ENCODE data around the gene FOXP1. TPM values are rescaled to one million over a fixed set of nuclear protein-coding genes. Genes with fewer than 3 reads are reported as not detected.

FOXP1 gene
- total RNA-seq, 1 donor from 2014 or later = 137 TPM

DNA sequence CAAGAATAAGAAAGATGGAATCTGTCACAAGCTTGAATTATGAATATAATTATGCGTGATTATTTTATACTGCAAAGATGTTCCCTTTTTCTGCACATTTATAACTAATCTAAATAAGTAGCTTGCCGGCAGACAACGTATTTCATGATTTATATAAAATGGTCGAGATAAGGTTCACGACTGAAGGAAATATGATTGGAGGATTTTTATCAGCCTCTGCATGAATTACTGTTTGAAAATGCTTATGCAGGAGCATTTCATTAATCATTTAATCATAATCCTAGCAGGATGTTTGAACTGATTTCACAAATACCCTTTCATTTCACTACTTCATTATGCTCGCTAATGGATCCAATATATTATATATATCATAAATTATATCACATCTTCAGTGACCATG is 580.0 kb downstream of the FOXP1 start:
- ATAC-seq (no peak), DNase-seq (ENCODE audit: low spot score) (no peak)
- intact Hi-C loops (cut with DNase I) = no loop called here

DNA sequence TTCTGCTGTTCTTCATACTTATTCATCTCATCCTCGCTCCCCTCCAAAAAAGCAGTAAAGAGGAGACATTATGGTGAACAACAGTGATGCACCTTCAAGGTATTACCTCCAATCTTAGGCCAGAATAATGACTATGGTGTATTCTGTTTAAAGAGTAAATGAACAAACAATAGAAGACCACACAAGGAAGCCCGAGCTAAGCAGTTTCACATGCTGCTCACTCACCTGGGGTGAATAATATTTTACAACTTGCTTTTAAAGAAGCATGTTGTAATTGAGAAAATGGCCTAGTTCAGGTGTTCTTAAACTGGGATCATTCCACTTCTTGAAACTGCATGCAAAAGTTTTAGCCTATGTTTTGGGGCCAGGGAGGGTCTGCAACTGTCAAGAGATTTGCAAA is 581.2 kb downstream of the FOXP1 start:
- DNase-seq (ENCODE audit: low spot score) (no peak), ATAC-seq (no peak)
- intact Hi-C loops (cut with DNase I) = no loop called here

DNA sequence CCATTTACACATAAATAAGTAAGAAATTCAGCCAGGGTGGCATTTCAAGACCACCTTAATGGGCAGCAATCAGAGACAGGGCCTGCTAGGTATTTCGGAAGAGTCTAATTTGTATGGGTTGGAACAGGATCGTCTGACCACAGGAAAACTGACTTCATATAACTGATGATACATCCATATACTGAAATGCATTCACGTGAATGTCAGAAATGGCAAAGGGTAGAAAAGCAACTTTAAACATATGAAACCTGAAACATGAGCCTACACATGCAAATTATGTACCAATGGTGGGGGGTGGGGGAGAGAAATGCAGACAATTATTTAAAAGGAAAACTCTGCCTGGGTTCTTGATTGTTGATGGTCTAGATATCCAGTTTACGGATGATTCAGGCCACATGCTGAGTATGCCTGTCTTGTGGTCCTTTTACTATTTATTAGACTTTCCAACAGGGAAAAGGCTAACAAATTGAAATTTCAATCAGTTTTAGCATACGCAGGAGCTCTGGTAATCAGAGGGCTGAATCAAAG is 582.2 kb downstream of the FOXP1 start:
- intact Hi-C loops (cut with DNase I) = no loop called here
- DNase-seq (ENCODE audit: low spot score) = no peak
- ATAC-seq = no peak

GRCh38 chr3:71000483-71000882 is 583.0 kb downstream of the FOXP1 start:
- no peak for ATAC-seq
- intact Hi-C loops (cut with DNase I) = no loop called here

GRCh38 chr3:70999730-71000129 is 583.8 kb downstream of the FOXP1 start:
- no peak for DNase-seq (ENCODE audit: low spot score)
- intact Hi-C loops (cut with DNase I) = loop anchor here (10.0 kb wide), 1 partner anchor 1825 kb away; no protein-coding TSS in a partner anchor
- peak; percentile 64 for ATAC-seq

More at GRCh38 chr3:71000483-71000882, 583.0 kb downstream of the FOXP1 start:
- no peak for DNase-seq (ENCODE audit: low spot score)

DNA sequence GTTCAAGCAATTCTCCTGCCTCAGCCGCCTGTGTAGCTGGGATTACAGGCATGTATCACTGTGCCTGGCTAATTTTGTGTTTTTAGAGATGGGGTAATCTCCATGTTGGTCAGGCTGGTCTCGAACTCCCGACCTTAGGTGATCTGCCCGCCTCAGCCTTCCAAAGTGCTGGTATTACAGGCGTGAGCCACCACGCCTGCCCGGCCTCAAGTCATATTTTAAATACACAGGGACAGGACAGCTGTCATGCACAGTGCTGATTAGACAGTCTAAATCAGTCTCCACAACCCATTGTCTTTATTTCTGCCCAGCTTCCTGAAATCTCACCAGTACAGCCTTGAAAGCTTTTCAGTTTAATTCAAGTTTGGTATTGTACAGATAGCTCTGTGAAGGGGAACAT is 587.4 kb downstream of the FOXP1 start:
- DNase-seq (ENCODE audit: low spot score) = no peak
- intact Hi-C loops (cut with DNase I) = loop anchor here (10.0 kb wide), 1 partner anchor 1821 kb away; no protein-coding TSS in a partner anchor
- no peak for ATAC-seq

DNA sequence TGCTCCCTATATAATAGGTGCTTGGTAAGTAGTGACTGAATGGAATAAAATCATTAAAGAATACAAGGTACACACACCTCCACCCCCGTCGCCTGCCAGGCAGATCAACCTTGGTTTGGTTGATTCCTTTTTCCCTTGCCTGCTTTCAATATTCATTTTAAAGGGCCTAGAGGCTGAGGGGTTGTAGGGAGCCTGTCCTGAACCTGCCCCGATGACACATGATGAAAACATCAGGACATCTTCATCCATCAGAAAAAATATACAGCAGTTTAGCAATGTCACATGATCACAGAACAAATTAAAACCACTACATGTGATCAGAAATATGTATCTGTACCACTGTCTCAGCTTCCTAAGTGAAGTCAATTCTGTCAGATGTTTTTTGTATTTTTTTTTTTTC is 588.9 kb downstream of the FOXP1 start:
- intact Hi-C loops (cut with DNase I) = loop anchor here (10.0 kb wide), 1 partner anchor 1820 kb away; no protein-coding TSS in a partner anchor
- DNase-seq (ENCODE audit: low spot score) (no peak), ATAC-seq (no peak)

DNA sequence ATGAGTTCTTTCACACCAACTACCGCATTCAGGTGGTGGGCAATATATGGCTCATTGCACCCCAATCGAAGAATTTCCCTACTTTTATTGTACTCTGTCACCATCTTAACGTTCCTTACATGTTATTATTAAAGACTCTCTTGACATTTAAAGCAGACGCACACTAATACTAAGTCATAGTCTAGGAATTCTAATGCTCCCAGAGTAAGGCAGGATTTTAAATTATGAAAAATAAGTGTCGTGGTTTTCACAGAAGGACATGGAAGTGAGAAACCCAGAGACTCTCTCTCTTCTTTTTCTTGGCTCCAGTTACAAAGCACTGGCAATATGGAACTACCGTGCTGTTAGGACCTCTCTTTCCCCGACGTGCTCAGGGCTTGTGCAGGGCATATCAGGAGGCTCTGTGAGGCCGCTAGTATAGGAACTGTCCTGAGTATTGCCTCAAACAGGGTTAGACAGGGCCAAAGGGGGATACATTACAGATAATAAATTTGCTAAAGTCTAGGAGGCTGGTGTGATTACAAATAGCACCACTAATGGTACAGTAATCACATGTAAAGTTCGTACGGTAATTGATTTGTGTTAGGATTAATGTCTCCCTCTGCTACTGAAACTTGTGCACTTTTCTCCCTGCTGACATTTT is 590.8 kb downstream of the FOXP1 start:
- DNase-seq (ENCODE audit: low spot score) (no peak), ATAC-seq (no peak)
- intact Hi-C loops (cut with DNase I) = loop anchor here (10.0 kb wide), 1 partner anchor 1818 kb away; no protein-coding TSS in a partner anchor

DNA sequence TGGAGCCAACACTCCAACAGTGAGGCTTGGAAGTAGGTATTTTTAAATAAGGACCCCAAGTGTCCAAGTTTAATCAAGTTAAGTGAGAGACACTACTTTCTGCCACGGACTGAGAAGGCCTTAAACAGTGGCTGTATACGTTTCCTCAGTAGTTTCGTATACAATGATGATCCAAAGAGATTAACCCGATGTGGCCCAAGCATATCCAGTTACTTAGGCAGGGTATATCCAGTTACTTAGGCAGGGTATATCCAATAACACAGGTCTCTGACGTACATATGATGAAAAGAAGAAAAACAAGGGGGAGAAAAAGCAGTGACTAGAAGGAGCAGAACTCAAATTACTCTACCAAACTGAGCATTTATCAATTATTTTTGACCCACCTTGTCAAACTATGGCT is 591.4 kb downstream of the FOXP1 start:
- no peak for ATAC-seq
- no peak for DNase-seq (ENCODE audit: low spot score)
- intact Hi-C loops (cut with DNase I) = loop anchor here (10.0 kb wide), 1 partner anchor 1817 kb away; no protein-coding TSS in a partner anchor

DNA sequence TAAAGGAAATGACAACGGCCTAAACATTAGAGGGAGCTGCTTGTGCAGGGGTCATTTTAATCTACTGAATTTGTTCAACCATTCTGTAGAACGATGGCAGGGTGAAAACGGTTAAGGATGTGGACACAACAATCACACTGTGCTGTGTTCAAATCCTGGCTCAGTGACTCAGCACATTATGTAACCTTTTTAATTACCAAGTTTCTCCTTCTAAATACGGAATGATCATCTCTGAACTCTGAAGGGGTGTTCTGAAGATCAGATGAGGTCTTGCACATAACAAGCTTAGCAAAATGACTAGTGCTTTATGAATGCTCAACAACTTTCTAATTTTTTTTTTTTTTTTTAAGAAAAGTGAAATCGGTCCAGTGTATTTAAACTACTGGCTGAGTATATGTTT is 592.8 kb downstream of the FOXP1 start:
- intact Hi-C loops (cut with DNase I) = loop anchor here (10.0 kb wide), 1 partner anchor 1816 kb away; no protein-coding TSS in a partner anchor
- no peak for ATAC-seq

GRCh38 chr3:70990185-70990584 is 593.3 kb downstream of the FOXP1 start:
- intact Hi-C loops (cut with DNase I) = loop anchor here (10.0 kb wide), 1 partner anchor 1815 kb away; no protein-coding TSS in a partner anchor
- DNase-seq (ENCODE audit: low spot score) (no peak), ATAC-seq (no peak)

More for the DNA sequence above, 592.8 kb downstream of the FOXP1 start:
- DNase-seq (ENCODE audit: low spot score) = no peak

- intact Hi-C loops (cut with DNase I) = no loop called here
- peak; percentile 51 for ATAC-seq
- DNase-seq (ENCODE audit: low spot score) = no peak
Measured at GRCh38 chr3:70989174-70989573, 594.4 kb downstream of the FOXP1 start.

GRCh38 chr3:70988111-70988510 is 595.4 kb downstream of the FOXP1 start:
- intact Hi-C loops (cut with DNase I) = no loop called here
- DNase-seq (ENCODE audit: low spot score) = no peak
- no peak for ATAC-seq

- ATAC-seq = no peak
- DNase-seq (ENCODE audit: low spot score) = no peak
- intact Hi-C loops (cut with DNase I) = no loop called here
Measured at GRCh38 chr3:70985572-70985971, 598.0 kb downstream of the FOXP1 start.

GRCh38 chr3:70984776-70985482 is 598.6 kb downstream of the FOXP1 start:
- no peak for DNase-seq (ENCODE audit: low spot score)
- intact Hi-C loops (cut with DNase I) = no loop called here
- ATAC-seq = no peak

DNA sequence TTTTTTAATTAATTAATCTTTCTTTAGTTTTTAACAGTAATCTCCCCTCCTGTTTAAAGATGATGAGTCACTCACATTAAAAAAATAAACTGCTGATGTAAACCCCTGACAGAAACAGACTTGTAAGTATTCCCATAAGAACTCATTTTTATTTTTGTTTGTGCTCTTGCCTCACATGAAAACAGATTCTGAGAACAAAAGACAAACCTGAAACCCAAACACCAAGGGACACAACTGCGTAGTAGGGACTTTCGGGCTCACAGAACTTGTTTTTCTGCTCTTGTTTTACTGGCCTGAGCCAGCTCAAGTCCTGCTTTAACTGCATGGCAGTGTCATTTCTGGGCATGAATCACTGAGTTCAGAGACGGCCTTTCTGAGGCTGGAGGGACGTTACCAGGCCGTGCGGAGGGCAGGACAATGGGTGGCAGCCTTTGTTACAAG is 600.8 kb downstream of the FOXP1 start:
- intact Hi-C loops (cut with DNase I) = no loop called here
- ATAC-seq (peak; percentile 95), DNase-seq (ENCODE audit: low spot score) (peak; percentile 63)

DNA sequence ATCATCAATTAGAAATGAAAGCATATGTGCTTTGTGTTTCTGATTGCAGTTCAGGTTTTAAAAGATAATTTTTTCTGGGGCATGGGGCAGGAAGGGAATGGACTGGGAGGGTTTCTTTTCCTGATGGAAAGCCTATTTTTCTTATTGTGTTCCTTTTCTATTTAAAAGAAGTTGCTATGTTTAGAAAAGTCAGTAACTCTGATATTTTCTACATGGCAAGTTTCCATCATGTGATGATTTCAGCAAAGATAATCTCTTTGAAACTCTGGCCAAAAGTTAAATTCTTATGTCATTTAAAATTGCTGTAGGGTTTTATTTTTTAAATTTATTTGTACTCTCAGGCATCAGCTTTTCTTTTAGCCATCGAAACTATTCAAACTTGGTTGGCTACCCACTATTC is 601.2 kb downstream of the FOXP1 start:
- intact Hi-C loops (cut with DNase I) = no loop called here
- DNase-seq (ENCODE audit: low spot score) (no peak), ATAC-seq (peak; percentile 65)

- intact Hi-C loops (cut with DNase I) = no loop called here
- DNase-seq (ENCODE audit: low spot score) (no peak), ATAC-seq (no peak)
Measured at GRCh38 chr3:70981231-70981880, 602.2 kb downstream of the FOXP1 start.

DNA sequence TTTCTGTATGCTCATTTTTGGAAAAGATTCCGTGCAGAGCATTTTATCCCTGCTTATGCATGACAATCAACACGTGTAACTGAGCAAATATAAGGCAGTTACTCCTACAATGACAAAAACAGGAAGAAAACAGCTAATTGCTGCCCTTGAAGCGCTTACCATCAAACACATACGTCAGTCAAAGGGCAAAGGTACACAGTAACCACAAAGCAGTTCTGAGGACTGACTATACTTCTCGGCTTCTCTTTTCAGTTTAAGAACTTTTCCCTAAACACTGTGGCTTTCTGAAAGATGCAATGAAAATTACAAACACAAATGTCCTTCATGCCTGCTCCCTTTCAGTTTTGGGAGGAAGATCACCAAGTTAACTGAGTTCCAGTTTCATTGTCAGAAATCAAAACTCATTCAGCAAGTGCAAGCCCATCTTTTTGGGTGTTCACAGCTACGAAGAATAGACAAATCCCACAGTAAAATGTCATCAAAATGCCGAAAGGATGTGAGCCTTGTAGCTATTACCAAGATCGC is 602.8 kb downstream of the FOXP1 start:
- DNase-seq (ENCODE audit: low spot score) = no peak
- ATAC-seq = no peak
- intact Hi-C loops (cut with DNase I) = no loop called here
